ENCODE measurements around the gene ASZ1. TPM values are rescaled to one million over a fixed set of nuclear protein-coding genes. Genes with fewer than 3 reads are reported as not detected.

Gene ASZ1
- total RNA-seq, 1 experiment from 2014 or later = 0.14 TPM

DNA sequence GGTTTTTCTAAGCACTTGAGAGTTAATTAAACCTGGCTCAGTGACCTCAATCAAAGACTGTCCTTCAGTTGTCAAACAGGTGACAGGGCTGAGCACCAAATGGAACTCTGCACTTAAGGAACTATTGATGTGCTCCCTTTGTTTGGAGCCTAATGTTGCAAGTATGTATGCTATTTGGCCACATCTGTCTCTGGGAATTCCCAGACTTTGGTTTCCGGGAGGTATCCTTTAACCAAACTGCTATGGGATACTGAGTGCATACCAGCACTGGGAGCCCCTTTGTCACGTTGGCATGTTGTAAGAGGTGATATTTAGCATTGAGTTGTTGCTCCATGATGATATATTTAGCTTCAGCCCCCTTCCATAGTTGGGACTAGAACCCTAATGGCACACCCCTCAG, 25.2 kb downstream of the ASZ1 start:
- DNase-seq (ENCODE audit: low spot score) = no peak

DNA sequence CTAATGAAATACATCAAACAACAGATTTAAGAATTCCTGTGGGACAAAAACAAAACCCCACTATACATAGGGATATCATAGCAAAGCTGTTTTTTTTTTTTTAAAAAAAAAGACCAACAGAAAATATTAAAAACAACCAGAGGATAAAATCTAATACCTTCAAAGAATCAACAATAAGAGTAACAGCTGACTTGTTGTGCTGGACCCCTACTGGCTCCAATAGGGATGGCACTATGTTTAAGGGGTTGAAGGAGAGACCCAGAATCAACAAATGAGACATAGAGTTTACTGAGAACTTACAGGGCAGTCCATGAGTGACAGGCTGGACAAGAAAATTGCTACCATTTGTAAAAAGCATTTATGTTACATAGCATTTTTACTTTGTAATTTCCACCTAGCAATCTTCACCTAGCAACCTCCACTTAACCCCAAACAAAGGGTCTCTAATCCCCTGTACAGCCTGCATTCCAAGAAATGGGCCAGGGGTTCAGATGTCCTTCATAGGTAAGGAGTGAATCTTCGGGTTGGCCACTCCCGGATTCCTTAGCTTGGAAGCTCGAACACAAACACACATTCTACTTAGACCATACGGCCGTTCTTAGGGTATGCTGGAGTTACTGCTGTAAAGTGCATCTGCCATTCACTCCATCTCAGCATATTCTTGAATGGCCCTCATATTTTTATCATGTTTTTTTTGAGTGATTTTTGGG, 25.8 kb downstream of the ASZ1 start:
- no peak for DNase-seq (ENCODE audit: low spot score)

DNA sequence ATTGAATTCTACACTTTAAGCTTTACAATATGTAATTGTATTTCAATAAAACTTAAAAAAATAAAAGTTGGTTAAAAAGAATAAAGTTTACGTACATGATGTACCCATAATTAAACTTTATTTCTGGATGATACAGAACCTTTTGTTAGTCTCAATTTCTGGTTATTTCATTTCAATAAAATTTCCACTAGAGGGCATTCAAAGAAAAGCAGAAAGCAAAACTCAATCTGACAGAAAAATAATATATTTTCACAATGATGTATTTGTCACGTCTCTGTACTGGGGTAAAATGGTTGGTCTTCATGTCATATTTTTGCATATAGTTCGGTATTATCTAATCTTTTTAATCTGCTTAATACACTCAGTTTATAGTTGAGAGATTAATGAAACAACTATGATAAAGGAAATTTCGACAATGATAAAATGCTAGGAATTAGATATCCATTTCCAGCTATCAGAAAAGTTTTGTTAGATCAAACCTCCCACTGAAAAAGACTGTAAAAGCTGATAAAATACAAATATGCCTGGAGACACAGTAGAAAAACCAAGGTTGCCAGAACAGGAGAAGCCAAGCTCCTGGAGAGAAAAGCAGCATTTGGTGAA, 27.4 kb downstream of the ASZ1 start:
- no peak for DNase-seq (ENCODE audit: low spot score)

DNA sequence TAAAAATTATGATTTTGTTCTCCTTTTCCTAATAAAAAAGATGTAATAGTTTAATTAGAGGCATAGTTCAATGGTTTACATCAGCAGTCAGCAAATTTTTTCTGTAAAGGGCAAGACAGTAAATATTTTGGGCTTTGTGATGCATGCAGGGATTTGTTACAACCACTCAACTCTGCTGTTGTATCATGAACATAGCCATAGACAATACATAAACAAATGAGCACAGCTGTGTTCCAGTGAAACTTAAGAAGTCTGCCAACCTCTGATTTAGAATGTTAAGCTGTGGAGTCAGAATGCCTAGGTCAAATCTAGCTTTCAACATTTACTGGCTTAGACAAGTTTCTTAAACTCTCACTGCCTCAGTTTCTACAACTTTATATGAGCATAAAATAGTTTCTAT, 31.6 kb downstream of the ASZ1 start:
- peak; percentile 23 for DNase-seq (ENCODE audit: low spot score)

DNA sequence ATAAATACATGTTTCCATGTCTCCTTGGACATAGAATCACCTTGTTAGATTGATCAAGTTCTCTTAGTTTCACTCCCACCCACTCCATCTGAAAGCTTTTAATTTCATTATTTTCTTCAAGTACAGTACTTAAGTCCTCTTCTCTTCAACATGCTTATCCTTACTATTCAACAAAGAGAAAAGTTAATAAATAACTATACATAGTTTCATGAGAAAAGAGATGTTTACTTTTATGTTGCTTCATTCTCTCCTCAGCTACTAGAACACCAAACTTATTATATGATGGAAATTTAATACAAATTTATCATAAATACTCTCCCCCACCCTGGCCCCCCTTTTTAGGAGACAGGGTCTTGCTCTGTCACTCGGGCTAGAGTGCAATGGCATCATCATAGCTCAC, 33.5 kb downstream of the ASZ1 start:
- no peak for DNase-seq (ENCODE audit: low spot score)

DNA sequence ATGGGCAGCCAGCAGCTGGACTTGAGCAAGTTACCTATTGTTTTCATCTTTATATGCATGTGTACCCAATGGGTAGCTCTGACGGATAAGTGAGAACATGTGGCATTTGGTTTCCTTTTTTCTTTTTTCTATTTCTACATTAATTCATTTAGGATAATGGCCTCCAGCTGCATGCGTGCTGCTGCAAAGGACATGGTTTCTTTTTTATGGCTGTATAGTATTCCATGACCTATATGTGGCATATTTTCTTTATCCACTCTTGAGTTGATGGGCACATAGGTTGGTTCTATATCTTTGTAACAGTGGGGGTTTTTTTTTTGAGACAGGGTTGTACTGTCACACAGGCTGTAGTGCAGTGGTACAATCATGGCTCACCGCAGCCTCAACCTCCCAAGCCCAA, 37.4 kb downstream of the ASZ1 start:
- no peak for DNase-seq (ENCODE audit: low spot score)

DNA sequence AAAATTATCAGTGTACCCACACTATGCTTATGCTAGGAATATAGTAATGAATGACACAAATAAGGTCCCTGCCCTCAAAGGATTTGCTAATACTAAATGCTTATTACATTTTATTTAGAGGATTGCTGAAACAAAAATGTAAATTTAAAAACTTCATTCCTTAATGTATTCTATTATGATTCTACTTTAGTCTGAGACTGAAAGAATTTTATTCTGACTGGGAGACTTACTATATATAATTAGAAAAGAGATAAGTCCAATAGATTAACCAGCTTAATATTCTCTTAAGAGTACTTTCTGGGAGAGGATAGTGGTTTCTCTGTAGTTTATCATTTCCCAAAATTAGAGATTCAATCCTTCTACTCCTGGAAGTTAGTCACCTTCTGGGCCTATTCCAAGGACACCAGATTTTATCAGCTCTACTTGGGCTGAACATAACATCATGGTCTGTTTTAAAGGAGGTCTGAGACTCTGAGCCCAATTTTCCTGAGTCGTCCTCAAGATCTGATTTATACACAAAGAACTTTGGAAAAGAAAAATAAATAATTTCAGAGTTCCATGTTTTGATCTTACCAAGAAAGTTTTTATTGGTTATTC, 41.1 kb downstream of the ASZ1 start:
- DNase-seq (ENCODE audit: low spot score) = no peak

DNA sequence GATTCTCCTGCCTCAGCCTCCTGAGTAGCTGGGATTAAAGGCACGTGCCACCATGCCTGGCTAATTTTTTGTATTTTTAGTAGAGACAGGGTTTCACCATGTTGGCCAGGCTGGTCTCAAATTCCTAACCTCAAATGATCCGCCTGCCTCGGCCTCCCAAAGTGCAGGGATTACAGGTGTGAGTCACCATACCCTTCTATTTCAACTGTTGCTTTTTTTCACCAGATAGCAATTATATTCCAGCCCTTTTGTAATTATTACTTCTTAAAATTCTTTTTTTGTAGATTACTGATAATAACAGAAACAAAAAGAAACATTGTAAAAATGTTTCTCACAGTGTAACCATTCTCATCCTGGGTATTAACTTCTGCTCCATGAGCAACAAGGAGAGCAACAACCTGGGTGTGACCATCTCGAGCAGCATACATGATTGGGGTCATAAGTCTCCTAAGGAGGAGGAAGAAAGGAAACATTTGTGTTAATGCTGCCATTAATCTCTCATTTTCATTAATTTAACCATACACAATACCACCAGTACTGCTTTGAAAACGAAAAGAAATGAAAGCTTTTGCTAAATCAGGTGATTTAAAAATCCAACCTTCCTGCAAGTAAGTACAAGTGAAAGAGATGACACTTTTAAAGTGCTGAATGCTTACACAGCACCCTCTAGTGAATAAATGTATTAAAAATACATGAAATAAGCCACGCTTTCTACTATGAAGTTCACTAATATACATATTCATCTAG, 41.8 kb downstream of the ASZ1 start:
- peak; percentile 55 for DNase-seq (ENCODE audit: low spot score)

DNA sequence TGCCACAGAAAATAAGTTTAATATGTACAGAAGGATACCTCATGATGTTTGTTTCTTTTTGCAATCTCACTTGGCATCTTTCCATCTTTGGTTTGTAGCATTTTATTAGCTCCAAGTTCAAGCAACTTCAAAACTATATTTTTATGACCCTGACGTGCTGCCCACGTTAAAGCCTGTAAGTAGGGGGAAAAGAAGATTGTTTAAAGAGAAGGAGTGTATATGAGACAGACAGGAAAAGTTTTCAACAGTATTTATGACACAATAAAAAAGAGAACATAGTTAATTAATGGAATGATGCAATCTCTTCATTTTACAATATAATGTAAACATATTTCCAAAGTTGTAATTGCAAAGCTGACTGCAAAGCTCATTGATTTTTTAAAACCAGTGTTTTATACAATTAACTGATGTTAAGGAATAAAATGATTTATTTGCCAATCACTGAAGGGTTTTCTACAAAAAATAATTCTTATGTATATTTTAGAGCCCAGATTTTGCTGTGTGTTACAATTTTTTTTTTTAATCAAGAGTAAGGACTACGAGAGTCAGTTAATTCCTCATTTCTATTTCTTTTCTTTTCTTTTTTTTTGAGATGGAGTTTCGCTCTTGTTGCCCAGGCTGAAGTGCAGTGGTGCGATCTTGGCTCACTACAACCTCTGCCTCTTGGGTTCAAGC, 42.5 kb downstream of the ASZ1 start:
- DNase-seq (ENCODE audit: low spot score) = no peak

DNA sequence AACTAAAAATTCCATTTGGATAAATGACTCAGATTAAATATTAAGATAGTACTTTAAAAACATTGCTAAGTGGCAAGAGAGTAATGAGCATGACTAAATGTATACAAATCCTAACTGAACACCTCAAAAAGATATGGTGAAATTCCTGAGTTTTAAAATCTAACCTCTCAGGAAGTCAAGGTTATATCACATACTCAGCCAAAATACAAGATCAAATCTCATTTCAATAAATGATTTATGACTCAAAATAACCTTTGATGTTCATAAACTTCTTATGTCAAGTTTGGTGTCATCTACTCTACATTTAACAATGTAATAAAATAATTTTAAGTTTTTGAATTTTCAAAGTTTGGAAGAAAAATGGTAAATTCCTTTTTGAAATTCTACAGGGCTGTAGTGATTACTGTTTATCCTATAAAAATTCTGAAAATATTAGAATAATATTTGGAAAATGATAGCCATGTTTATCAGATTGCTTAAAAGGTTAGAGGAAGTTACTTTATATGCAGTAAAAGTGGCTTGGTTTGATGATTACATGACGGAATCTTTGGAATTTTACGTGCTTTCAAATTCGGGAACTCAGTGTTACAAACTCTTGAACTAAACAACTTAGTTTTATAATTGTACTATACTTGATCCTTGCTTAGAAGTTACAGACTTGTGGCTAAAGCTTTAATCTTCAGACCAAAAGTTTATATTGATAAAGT, 43.7 kb downstream of the ASZ1 start:
- no peak for DNase-seq (ENCODE audit: low spot score)

DNA sequence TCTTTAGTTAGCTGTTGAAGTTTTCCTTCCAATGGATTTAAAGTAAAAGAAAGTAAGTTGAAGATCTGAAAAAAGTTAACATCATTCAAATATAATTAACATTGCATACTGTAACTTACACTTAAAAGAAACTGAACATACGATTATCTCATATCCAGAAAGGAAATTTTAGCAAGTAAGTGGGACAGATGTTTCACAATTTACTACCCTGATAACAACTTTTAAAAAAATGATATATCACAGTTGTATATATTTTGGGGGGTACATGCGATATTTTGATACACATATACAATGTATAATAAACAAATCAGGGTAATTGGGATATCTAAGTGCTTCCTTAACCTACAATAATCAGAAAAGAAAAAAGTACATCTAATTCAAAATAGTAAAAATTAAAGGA, 44.2 kb downstream of the ASZ1 start:
- no peak for DNase-seq (ENCODE audit: low spot score)

DNA sequence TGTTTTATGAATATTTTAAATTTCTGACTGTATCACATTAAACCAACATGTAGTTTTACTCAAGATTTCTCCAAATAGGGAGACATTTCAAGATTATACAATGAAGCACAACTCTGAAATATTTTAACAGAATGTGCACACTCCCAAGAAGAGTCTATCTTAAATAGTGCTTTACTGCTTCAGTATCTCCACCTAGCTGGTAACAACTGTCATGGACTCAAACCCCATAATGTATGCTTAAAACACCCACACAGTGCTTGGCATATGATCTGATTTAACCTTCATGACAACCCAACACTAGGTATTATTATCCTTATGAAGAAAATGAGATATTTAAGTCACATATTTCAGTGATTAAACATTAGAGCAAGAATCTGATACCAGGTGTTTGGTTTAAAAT, 45.9 kb downstream of the ASZ1 start:
- no peak for DNase-seq (ENCODE audit: low spot score)

DNA sequence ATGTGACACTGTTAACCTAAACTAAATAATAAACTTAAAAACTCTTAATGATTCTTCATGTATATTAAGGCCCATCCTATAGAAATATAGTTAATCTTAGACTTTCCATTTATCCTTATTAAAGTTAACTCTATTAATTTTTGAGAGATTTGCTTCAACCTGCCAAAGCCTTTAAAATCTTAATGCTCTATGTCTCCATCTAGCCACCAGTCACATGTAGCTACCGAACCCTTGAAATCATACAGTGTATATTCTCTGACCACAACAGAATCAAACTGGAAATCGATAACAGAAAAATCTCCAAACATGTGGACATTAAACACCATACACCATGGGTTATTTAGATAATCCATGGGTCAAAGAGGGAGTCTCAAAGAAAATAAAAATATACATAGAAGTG, 51.9 kb downstream of the ASZ1 start:
- DNase-seq (ENCODE audit: low spot score) = no peak

DNA sequence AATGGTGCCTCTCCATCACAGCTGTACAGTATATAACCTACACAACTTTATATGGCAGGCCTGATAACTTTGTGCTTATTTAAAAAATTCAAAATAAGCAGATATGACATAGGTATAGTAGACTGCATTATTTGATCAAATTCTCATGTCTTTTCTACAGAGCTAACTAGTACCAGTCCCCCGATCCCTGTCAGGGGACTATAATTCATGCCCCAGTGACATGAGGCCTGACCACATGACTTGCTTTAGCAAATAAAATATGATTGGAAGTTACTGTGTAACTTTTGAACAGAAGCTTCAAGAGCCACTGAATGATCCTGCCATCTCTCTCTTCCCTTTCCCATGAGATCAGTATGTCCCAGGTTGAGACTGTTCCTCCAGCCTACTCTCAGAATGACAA, 55.2 kb downstream of the ASZ1 start:
- DNase-seq (ENCODE audit: low spot score) = no peak

DNA sequence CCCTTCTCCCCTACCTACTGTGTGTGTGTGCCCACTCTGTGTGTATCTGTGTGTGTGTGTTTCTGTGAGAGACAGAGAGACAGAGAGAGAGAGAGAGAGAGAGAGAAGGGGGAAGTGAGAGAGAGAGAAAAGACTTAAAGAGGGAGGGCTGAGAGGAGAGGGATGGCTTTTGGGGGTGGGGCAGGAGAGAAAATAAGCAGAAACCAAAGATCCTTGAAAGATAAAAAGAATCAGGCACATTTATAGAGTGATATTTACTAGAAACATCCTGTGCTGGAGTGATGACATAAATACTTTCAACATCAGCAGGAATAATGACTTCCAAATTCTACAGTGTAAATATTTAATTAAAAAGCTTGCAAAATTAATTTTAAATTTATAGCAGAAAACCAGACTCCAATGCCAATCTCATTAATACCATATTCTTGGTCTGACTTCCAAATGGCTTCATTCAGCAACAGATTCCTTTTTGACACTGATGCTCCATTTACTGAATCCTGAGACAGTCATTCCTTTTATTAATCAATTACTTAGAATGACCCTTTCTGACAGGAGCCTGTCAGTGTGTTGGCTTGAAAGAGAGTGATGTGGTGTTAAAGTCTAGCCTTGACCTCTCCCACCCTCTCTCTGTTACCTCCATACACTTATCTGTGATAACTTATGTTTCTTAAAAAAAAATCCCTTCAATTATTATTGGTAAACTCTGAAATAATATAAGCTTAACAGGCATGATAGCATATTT, 62.8 kb downstream of the ASZ1 start:
- no peak for DNase-seq (ENCODE audit: low spot score)

DNA sequence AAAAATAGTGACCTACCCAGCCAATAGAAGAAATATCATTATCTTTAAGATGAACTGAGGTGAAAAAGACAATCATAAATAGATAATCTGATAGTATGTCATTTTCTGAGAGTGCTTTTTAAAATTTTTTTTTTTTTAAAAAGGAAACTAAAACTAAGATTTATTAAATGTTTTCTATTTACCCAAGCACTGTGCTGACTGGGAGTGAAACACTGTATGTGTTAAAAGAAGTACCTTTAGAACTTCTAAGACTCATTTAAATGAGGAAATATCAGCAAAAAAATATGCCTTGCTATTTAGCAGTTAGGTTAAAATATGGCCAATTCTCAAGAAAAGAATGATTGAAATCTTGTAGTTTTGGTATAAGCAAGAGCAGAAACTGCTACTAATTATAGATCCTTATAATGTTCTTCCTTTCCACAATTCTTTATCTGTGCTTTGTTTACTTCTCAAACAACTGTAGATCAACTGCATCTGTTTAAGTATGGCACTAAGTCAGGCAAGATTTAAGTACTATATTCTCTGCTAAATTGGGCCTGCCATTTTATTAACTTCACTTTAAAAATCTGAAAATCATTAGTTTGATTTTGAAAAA, 64.9 kb downstream of the ASZ1 start:
- no peak for DNase-seq (ENCODE audit: low spot score)

DNA sequence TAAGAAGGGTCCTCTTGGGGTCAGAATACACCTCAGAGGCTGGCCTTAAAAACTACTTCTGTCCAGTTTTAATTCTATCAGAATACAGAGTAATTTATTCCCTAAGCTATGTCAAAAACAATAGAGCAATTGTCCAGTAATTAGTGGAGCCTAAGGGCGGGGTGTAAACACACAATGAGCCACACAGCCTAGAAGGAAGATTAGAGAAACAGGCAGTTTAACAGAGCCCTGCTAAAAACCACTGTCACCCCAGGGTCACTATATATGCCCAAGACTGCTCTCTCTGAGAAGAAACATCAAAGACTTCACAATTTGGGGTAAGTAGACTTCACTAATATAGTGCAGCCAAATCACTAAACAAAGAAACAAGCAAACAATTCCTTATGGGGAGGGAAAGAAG, 77.3 kb downstream of the ASZ1 start:
- DNase-seq (ENCODE audit: low spot score) = no peak

DNA sequence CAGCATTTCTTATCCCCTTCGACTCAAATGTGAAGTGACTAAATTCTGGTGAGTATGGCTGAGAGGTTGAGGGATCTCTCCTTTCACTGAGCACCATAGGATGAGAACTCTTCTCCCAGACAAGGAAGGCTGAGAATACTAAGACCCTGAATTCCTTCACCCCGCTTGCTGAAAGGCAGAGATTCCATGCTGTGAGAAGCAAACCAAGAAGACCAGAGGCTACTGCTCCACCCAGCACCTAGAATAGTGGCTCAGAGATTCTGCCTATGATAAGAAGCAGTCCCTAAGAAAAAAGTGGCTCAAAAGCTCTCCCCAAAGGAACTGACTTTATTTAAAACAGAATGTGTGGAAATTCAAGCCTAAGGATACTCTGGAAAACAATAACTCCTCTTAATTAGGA, 77.7 kb downstream of the ASZ1 start:
- DNase-seq (ENCODE audit: low spot score) = no peak

DNA sequence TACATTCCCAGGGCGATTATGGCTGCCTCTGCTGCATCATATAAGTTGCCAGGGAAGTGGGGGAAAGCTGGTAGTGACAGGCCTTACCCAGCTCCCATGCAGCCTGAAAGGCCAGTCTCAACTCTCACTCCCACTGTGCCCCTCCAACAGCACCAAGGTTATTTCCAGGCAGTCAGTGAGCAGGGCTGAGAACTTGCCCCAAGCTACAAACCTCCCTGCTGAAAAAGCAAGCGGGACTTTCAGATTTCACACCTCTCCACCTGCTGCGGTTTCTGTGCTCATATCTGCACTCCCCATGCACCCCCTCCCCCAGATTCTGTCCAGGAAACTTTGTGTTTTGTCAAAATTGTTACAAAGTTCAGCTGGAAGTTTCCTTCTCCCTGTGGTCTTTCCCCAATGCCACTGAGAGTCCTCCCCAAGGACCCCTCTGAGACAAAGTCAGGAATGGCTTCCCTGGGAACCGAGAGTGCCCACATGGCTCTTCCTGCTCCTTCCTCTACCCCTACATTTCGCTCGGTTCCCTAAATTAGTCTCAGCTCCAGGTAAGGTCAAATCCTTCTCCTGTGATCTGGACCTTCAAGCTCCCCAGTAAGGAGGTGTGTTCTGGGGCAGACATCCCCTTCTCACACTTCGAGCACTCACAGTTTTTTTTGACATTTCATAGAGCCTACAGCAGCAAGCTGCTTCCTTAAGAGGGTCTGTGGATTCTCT, 79.2 kb downstream of the ASZ1 start:
- DNase-seq (ENCODE audit: low spot score) = no peak

DNA sequence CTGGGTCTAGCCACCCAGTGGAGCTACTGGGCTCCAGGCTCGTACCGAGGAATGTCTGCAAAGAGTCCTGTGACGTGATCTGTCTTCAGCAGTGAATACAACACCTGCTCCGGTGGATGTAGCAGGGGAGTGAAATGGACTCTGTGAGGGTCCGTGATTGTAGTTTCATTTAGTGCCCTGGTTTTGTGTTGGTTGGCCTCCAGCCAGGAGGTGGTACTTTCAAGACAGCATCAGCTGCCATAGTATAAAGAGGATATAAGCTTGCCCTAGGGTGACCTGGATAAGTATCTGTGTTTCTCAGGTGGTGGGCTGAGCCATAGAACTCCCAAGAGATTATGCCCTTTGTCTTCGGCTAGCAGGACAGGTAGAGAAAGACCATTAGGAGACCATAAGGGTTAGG, 79.8 kb downstream of the ASZ1 start:
- no peak for DNase-seq (ENCODE audit: low spot score)
